ENCODE results near the gene CDC42BPB. TPM values are rescaled to one million over a fixed set of nuclear protein-coding genes. Genes with fewer than 3 reads are reported as not detected.

CDC42BPB gene
- polyA plus RNA-seq, 1 donor (not counting 4 experiments of a cell fraction or from before 2014, with no cell fraction given), result 41.3 TPM

DNA sequence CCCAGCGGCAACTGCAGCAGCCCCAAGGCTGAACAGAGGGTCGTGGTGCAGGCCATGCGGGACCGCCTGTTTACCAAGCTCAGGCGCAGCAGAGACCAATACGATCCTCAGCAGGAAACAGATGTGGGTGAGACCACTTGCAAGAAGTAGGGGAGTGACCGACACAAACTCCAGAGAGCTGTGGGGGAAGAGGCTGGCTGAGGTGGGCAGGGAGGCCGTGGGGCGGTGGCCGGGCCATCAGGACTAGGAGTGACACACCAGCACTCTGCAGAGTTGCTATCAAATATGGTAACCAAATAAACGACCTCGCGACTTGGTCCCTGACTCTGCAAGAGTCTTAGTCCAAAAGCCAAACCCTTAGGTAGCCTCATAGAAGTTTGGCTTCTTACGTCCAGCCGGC is 104.2 kb downstream of the CDC42BPB start:
- Histone ChIP-seq H3K9me3 (ENCODE audit: control insufficient read depth, low read depth, low read length) (no peaks in the 10 kb centered on the region), H3K36me3 (ENCODE audit: control insufficient read depth in 2 of 2, extremely low read depth in 1 of 2, insufficient read depth in 2 of 2, low read length in 2 of 2) (peaks cover 37 to 41% of the 10 kb centered on the region in 2 experiments), H4K20me1 (ENCODE audit: control insufficient read depth, extremely low read depth, insufficient read depth, low read length) (no peaks in the 10 kb centered on the region), H3K27ac (ENCODE audit: control insufficient read depth, insufficient read depth, low read length) (no peak overlapping the region), H2AFZ (ENCODE audit: control insufficient read depth, low read length) (no peak overlapping the region), H3K79me2 (ENCODE audit: control insufficient read depth, insufficient read depth, low read length) (no peaks in the 10 kb centered on the region), H3K4me2 (ENCODE audit: control insufficient read depth, extremely low read depth, insufficient read depth, low read depth, low read length) (no peak overlapping the region), H3K4me3 (ENCODE audit: control insufficient read depth in 2 of 3, extremely low read depth in 1 of 3, insufficient read depth in 2 of 3, low read depth in 1 of 3, low read length in 3 of 3) (no peak overlapping the region), H3K9ac (ENCODE audit: control insufficient read depth, extremely low read depth, insufficient read depth, low read length) (no peak overlapping the region), H3K9me1 (ENCODE audit: control insufficient read depth, extremely low read depth, insufficient read depth, low read length) (no peaks in the 10 kb centered on the region), H3K27me3 (ENCODE audit: control insufficient read depth, extremely low read depth, insufficient read depth, low read length) (no peaks in the 10 kb centered on the region), H3K4me1 (ENCODE audit: control insufficient read depth, extremely low read depth, insufficient read depth, low read length) (no peaks in the 10 kb centered on the region)
- dilution Hi-C loops (cut with MboI; ENCODE audit: extremely low pct_ligation_motif_present, low sequenced_read_pairs), result no loop called here
- DNase-seq (ENCODE audit: low read depth, low spot score) (no peak), FAIRE-seq (no peak)
- no peak for TF ChIP-seq EZH2 (IDR thresholded peaks at IDR 0.05; ENCODE audit: low read length)
- TF ChIP-seq, protein P1, sequence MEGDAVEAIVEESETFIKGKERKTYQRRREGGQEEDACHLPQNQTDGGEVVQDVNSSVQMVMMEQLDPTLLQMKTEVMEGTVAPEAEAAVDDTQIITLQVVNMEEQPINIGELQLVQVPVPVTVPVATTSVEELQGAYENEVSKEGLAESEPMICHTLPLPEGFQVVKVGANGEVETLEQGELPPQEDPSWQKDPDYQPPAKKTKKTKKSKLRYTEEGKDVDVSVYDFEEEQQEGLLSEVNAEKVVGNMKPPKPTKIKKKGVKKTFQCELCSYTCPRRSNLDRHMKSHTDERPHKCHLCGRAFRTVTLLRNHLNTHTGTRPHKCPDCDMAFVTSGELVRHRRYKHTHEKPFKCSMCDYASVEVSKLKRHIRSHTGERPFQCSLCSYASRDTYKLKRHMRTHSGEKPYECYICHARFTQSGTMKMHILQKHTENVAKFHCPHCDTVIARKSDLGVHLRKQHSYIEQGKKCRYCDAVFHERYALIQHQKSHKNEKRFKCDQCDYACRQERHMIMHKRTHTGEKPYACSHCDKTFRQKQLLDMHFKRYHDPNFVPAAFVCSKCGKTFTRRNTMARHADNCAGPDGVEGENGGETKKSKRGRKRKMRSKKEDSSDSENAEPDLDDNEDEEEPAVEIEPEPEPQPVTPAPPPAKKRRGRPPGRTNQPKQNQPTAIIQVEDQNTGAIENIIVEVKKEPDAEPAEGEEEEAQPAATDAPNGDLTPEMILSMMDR (optimal IDR thresholded peaks at IDR 0.05 in 1 of 3, IDR thresholded peaks at IDR 0.05 in 1 of 3, conservative IDR thresholded peaks at IDR 0.05 in 1 of 3; ENCODE audit: extremely low read depth in 1 of 3, insufficient read depth in 2 of 3, low read length in 3 of 3), result no peak

DNA sequence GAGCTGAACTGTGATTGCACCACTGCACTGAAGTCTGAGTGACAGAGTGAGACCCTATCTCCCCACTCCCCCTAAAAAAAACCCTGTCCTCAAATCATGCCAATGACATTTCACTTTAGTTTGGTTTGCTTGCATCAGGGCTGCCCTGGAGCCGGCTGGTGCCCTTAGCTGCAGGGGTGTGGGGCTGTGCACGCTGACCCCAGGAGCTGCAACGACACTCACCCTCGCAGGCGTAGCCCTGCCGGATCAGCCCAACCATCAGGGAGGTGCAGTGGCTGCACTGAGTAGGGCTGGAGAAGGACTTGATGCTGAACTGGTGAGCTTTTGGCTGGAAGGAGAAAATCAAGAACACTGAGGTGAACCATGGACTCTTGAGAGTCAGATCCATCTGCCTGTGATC is 105.1 kb downstream of the CDC42BPB start:
- Histone ChIP-seq H3K9me3 (ENCODE audit: control insufficient read depth, low read depth, low read length) (no peaks in the 10 kb centered on the region), H3K27me3 (ENCODE audit: control insufficient read depth, extremely low read depth, insufficient read depth, low read length) (no peaks in the 10 kb centered on the region), H3K4me3 (ENCODE audit: control insufficient read depth in 2 of 3, extremely low read depth in 1 of 3, insufficient read depth in 2 of 3, low read depth in 1 of 3, low read length in 3 of 3) (no peak overlapping the region), H2AFZ (ENCODE audit: control insufficient read depth, low read length) (no peak overlapping the region), H3K27ac (ENCODE audit: control insufficient read depth, insufficient read depth, low read length) (no peak overlapping the region), H3K36me3 (ENCODE audit: control insufficient read depth in 2 of 2, extremely low read depth in 1 of 2, insufficient read depth in 2 of 2, low read length in 2 of 2) (peaks cover 35 to 39% of the 10 kb centered on the region in 2 experiments), H3K9ac (ENCODE audit: control insufficient read depth, extremely low read depth, insufficient read depth, low read length) (no peak overlapping the region), H3K4me1 (ENCODE audit: control insufficient read depth, extremely low read depth, insufficient read depth, low read length) (no peaks in the 10 kb centered on the region), H3K79me2 (ENCODE audit: control insufficient read depth, insufficient read depth, low read length) (no peaks in the 10 kb centered on the region), H4K20me1 (ENCODE audit: control insufficient read depth, extremely low read depth, insufficient read depth, low read length) (no peaks in the 10 kb centered on the region), H3K9me1 (ENCODE audit: control insufficient read depth, extremely low read depth, insufficient read depth, low read length) (no peaks in the 10 kb centered on the region), H3K4me2 (ENCODE audit: control insufficient read depth, extremely low read depth, insufficient read depth, low read depth, low read length) (no peak overlapping the region)
- DNase-seq (ENCODE audit: low read depth, low spot score) (no peak), FAIRE-seq (no peak)
- TF ChIP-seq, protein P1 (optimal IDR thresholded peaks at IDR 0.05 in 1 of 3, IDR thresholded peaks at IDR 0.05 in 1 of 3, conservative IDR thresholded peaks at IDR 0.05 in 1 of 3; ENCODE audit: extremely low read depth in 1 of 3, insufficient read depth in 2 of 3, low read length in 3 of 3), result no peak
- TF ChIP-seq EZH2 (IDR thresholded peaks at IDR 0.05; ENCODE audit: low read length), result no peak
- dilution Hi-C loops (cut with MboI; ENCODE audit: extremely low pct_ligation_motif_present, low sequenced_read_pairs), result no loop called here
